ENCODE data around the gene C20orf202.
"Not testable (repeated sequence)": the region's sequence is repeated elsewhere in the genome, so short reads cannot be mapped to it uniquely, and the experiment has no call there.

Gene C20orf202

DNA sequence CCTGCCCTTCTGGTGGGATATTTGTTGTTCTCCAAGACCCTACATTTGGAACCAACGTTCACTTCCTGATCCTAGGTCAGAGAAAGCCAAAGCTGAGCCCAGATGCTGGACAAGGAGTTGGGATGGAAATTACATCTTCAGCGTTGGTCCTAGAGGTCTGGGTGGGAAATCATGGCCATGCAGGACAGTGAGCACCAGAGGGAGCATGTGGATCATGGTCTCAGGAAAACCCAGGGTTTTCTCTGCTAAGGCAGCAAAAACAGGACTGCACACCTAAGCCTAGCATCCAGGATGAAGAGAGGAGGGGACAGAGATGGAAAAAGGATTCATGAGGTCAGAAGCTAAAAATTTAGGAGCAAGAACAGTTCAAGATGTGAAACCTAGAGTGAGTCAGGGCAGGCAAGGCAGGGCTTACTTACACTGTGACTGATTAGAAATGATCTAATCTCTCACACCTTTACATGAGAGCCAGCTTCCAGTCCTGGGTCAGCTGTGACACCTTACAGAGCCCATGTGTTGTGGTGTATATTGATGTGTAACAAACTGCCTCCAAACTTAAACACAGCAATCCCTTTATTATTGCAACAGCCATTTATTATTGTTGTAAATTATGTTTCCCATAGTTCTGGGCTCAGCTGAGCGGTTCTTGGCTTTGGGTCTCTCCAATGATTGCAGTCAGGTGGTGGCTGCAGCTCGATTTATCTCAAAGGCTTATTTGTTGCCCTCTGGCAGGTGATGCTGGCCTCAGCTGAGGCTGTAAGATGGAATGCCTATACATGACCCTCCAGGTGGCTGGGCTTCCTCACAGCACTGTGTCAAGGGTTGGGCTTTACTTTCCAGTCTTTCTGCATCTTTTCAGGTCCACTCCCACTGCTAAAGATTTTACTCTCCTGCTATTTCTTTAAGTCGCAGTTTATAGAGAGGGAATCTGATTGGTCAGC is 6.5 kb downstream of the C20orf202 start:
- no peak for DNase-seq (ENCODE audit: low read depth)

DNA sequence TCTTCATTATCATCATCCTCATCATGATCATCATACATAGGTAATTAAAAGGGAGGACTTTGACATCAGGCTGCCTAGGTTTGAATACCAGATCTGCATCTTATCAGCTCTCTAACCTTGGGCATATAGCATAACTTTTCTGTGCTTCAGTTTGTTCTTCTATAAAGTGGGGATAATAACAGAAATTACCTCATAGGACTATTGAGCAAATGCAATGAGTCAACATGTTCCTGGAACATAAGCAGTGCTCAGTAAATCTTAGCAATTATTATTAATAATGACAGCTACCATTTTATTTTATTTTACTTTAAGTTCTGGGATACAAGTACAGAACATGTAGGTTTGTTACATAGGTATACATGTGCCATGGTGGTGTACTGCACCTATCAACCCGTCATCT is 7.2 kb downstream of the C20orf202 start:
- no peak for DNase-seq (ENCODE audit: low read depth)

DNA sequence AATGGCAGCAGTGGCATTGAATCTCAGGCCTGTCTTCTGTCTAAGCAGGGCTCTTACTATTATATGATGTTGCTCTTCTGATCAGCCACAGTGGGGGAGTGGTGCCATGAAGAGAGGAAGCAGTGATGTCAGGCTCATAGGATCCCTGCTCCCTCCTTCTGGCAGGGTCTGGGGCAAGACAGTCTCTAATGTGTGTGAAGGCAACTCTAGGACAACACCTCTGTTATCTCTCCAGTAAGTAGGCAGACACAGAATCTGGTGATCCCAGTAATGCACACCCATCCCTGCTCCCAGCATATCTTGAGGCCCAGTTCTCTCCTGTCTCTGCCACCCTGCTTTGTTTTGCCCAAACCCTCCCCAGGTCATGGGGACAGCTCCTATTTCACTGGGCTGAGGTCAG is 8.8 kb downstream of the C20orf202 start:
- no peak for DNase-seq (ENCODE audit: low read depth)

DNA sequence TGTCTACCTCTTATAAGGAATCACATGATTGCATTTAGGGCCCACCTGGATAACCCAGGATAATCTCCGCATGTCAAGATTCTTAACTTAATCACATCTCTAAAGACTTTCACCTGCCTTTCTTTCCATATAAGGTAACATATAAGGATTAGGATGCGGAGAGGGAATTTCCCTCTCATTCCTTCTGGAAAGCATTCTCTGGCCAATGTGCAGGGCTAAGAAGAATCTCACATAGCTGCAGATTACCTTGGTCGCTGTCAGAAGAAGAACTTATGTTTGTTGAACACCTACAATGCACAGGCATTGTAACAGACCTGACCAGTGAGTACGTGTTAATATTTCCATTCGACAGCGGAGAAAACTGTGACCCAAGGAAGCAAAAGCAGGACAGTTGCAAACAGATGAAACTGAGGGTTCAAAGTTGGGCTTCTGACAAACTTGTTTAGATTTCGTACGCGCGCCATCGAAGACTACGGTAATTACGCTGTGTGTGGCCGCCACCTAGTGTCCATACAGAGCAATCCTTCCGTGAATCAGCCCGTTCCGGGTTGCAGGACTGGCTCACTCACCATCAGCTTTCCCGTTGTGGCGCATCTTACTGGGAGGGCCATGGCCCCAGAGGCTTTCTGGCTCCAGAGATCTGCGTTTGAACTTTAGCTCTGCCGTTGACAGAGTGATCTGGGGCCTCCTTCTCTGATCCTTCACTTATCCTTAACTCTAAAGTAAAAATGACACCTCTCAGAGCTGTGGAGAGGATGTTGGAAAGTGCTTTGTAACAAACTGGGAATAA is 9.5 kb downstream of the C20orf202 start:
- peak; percentile 43 for DNase-seq (ENCODE audit: low read depth)

DNA sequence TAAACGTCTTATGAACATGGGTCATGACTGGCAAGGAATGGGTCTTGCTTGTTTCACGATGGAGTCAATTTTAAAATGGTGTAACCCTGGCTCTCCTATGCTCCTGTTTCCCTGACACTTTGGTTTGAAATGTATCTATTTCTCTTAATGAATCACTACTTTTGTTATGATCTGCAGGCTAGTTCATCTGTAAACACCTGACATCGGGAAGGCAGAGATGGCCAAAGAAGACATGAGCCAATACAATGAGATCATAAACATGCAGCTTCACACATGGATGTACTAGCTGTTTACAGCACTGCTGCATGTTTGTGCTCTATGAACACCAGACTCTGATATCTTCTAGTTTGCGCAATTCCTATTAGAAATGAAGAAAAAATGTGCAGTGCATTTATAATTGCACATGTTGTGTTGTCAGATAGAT is 11.6 kb downstream of the C20orf202 start:
- no peak for DNase-seq (ENCODE audit: low read depth)

DNA sequence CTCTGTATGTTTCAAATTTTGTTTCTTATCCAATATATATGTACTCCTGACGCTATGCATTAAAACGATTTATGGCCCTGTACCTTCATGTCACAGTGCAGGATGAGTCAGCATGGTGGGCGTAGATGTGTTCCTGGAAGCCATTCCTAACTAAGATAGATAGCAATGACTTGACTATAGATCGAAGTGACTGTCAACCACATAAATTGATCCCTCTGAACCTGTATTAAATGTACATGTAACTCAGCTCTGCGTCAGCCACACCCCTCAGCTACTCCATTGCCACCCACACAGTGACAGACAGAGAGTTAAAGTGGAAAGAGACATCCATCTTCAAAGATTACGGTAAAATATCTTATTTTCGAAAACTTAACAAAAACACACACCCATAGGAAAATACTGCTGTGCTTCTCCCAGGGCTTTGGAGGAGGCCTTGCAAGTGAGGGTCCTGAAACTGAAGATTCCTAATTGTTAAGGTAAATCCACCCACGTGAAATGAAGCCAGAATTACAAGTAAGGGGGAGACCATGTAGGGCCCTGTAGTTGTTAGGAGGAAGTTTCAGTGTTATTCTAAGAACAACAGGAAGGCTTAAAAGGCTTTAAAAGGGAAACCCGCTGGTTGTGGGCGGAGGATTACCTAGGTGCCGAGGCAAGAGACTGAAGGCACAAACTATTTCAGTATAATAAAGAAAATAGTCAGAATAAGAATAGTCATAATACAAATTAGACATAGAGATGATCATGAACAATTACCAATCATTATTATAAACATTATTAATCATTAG is 12.3 kb downstream of the C20orf202 start:
- DNase-seq (ENCODE audit: low read depth), result no peak

DNA sequence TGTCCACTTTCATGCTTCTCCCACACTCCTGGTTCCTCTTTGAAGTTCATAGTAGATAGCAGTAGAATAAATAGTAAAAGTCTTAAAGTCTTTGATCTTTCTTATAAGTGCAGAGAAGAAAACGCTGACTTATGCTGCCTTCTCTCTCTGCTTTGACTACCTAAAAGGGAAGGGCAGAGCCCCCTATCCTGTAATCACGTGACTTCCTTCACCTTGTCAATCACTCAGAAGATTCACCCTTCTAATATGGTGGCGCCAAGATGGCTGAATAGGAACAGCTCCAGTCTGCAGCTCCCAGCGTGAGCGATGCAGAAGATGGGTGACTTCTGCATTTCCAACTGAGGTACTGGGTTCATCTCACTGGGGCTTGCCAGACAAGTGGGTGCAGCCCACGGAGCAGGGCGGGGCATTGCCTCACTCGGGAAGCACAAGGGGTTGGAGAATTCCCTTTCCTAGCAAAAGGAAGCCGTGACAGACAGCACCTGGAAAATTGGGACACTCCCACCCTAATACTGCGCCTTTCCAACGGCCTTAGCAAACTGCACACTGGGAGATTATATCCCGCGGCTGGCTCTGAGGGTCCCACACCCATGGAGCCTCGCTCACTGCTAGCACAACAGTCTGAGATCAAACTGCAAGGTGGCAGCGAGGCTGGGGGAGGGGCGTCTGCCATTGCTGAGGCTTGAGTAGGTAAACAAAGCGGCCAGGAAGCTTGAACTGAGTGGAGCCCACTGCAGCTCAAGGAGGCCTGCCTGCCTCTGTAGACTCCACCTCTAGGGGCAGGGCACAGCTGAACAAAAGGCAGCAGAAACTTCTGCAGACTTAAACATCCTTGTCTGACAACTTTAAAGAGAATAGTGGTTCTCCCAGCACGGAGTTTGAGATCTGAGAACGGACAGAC is 13.5 kb downstream of the C20orf202 start:
- DNase-seq (ENCODE audit: low read depth), result not testable (repeated sequence)

DNA sequence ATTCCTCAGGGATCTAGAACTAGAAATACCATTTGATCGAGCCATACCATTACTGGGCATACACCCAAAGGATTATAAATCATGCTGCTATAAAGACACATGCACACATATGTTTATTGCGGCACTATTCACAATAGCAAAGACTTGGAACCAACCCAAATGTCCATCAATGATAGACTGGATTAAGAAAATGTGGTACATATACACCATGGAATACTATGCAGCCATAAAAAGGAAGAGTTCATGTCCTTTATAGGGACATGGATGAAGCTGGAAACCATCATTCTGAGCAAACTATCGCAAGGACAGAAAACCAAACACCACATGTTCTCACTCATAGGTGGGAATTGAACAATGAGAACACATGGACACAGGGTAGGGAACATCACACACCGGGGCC is 19.5 kb downstream of the C20orf202 start:
- not testable (repeated sequence) for DNase-seq (ENCODE audit: low read depth)

DNA sequence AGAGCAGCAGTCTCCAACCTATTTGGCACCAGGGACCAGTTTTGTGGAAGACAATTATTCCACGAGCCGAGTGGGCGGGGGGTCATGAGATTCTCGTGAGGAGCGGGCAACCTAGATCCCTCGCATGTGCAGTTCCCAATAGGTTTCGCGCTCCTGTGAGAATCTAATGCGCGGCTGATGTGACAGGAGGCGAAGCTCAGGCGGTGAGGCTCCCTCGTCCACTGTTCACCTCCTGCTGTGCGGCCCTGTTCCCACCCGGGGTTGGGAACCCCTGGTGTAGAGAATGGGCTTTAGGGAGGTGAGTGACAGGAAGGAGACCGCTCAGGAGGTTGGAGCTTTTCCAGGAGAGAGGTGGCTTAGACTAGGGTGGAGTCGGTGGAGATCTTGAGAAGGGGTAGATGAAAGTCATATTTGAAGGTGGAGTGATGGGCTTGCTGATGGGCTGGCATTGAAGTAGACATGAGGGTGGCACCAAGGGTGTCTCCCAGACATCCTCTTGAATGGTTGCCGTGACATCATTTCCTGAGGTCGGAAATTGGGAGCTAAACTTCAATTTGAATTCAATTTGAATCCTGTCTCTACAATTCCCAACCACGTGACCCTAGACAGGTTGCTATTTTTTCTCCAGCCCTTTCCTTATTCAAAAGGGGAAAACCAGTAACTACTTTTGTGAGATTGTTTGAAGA is 21.1 kb downstream of the C20orf202 start:
- DNase-seq (ENCODE audit: low read depth), result no peak

DNA sequence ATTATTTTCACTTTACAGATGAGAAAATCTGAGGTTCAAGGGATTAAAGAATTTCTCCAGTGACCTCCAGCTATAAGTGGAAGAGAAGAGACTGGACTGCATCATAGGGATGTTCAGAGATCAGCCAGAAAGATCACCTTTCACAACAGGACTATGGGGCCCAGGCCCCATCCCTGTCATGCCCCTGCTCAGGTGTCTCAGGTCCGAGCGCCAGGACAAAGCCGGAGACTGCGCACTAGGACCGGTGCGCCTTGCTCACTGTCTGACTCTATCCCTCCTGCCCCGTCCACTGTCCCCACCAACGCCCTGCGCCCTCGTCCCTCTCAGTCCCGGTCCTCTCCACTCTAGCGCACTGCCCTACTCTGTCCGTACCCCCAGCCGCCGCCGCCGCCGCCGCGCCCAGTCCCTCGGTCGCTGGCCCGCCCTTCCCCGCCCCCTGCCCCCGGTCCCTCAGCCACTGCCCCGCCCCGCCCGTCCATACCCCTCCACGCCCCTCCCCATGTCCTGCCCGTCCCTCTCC is 22.1 kb downstream of the C20orf202 start:
- DNase-seq (ENCODE audit: low read depth), result no peak

DNA sequence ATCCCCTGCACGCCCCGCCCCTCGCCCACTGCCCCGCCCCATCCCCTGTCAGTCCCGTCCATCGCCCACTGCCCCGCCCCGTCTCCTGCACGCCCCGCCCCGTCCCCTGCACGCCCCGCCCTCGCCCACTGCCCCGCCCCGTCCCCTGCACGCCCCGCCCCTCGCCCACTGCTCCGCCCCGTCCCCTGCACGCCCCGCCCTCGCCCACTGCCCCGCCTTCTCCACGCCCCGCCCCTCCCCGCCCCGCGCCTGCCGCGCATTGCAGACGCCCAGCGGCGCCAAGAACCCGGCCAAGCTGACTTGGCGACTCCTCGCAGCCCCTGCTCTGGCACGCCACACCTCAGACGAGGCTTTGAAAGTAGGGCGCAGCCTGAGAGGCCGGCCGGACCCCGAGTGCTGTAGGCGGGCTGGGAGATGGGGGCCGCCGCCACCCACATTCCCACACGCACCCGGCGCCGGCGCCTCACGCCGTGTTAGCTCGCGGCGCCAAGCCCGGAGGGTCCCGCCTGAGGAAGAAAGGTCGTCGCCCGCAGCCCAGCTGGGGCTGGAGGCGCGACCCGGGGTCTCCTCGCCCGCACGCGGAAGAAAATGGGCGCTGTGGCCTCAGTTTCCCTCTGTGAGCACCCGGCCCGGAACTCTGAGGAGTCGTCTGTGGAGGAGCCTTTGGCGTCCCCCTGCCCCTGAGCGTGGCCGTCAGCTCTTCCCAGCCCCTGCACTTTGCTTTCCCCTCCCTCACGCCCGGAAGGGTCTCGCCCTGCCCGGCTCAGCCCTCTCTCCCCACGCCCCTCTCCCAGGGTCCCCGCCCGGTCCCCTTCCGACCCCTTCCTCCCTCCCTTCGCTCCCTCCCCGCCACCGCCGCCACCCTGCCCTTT is 22.8 kb downstream of the C20orf202 start, which contains the start of gene RAD21L1:
Gene RAD21L1, plus strand, starts transcription at position 262 of the 872 bp plus-strand sequence. CDS start 2,410 bp downstream, outside the sequence.
- DNase-seq (ENCODE audit: low read depth), result peak; percentile 67

DNA sequence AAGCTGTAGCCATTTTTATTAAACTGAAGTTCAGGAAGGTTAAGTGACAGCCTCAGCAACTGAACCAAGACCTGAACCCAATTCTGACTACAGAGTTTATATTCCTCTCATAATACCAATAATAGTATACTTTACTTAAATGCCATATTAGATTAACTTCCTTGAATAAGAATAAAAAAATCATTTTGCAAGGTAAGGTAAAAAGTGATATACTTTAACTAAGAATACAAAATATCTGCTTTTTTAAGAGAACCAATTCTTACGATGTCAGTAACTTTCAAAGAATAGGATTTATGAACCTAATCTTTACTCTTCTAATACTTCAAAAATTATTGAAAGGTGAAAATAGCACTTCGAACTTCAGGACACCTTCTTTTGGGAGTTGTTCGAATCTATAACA is 26.3 kb downstream of the C20orf202 start:
- no peak for DNase-seq (ENCODE audit: low read depth)

DNA sequence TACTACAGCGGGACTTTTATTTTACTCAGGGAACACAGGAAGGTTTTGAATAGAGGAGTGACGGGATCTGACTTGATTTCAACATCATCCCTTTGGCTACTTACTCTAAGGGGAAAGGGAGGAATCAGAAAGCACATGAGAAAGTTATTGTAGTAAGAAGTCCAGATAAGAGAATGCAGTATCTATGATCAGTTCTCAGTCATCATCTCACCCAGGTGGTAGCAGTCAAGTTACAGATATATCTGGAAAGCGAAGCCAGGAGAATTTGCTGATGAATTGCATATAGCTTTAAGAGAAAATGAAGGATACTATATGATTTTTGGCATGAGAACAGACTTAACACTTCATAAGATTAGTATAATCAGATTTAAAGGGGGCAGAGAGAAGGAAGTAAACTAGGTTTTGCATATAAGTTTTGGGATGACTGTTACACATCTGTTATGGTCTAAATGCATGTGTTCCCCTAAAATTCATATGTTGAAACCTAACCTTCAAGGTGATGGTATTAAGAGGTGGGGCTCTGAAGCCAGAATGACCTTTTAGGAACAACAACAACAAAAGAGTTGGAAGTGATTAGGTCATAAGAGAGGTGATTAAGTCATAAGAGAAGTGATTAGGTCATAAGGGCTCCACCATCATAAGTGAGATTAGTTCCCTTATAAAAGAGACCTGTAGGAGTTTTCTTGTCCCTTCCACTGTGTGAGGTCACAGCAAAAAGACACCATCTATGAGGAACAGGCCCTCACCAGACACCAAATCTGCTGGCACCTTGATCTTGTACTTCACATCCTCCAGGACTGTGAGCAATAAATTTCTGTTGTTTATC is 29.2 kb downstream of the C20orf202 start:
- no peak for DNase-seq (ENCODE audit: low read depth)

DNA sequence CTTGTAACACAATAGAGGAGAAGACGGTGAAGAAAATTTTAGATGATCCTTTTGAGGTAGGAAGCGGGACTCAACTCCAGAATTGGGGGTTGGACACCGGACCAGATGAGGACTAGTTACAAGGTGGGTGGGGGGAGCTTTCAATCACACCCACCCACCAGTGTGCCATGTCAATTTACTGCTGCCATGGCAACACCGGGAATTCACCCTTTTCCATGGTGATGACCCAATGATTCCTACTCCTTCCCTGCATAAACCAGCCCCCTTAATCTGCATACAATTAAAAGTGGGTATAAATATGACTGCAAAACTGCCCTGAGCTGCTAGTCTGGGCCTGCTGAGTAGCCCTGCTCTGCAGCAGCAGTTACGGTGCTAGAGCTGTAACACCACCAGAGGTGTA is 37.3 kb downstream of the C20orf202 start:
- DNase-seq (ENCODE audit: low read depth), result no peak

DNA sequence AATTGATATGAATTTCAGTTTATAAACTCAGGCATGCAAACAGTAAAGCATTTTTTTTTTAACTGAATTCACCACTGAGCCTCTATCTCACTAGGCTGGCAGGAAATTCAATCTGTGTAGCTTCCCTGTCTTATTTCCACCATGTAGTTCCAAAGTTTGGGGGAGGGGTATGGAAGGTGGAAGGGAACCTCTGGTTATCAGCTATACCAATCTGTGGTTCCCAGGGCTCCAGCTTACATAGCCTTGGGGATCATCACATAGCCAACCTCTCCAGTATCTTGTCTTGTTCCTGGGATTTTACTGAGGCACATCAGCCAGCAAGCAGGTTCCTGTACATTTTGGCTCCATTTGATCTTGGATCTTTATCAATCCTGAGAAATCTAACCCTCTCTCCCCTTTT is 38.2 kb downstream of the C20orf202 start:
- DNase-seq (ENCODE audit: low read depth), result no peak

DNA sequence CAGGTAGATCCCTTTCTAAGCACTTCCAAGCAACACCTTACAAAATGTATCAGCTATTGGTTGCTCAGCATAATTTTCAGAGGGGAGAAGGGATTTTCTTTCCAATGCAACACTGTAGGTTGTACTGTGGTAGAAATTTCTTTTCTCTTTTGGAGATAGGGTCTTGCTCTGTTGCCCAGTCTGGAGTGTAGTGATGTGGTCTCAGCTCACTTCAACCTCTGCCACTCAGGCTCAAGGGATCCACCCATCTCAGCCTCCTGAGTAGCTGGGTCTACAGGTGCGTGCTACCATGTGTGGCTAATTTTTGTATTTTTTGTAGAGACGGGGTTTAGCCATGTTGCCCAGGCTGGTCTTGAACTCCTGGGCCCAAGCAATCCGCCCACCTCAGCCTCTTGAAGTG is 38.8 kb downstream of the C20orf202 start:
- DNase-seq (ENCODE audit: low read depth), result no peak

DNA sequence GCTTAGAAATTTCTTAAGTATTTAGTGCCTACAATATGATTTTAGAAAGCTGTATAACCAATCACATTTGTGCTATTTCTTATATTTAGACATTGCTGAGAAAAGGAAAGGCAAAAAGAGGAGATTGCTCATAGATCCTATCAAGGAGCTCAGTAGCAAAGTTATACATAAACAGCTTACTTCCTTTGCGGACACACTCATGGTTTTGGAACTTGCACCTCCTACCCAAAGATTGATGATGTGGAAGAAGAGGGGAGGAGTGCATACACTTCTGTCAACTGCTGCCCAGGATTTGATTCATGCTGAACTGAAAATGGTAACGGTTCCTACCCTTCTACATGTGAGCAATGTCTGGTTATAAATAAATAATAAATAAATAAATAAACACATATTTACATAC is 39.3 kb downstream of the C20orf202 start:
- DNase-seq (ENCODE audit: low read depth), result no peak

DNA sequence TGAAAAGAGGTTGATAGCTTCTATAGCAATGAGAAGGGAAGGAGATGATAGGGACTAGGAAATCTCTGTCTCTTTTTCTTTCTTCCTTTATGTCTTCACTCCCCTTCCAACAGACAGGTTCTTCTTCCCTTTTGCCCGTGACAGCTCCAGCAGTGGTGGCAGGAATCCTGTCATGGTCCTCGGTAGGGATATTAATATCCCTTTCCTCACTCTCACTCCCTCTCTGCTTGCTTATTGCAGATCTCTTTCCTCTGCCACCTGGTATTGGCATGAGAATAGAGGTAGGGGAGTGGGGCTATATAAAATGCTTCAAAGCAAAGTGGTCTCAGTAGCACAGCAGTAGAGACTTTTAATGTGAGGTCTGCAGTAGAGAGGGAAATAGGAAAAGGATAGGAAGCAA is 42.3 kb downstream of the C20orf202 start:
- DNase-seq (ENCODE audit: low read depth), result no peak

Measured in stimulated activated CD8-positive, alpha-beta memory T cell treated with anti-CD3 and anti-CD28 coated beads, Interleukin-15, amount 100 ng/mL, for 1 hour (primary cell).